OCI-LY7 (cell line): ENCODE results near the gene RPS21. TPM values are rescaled to one million over a fixed set of nuclear protein-coding genes. Genes with fewer than 3 reads are reported as not detected.

Experiments
- BruUV-seq: library from RNA; stranded (reverse); fragments of 400-500 nt; replicated peaks from 2 replicates; lab custom pipeline; 2021; lab: Mats Ljungman, UMichigan
- CTCF ChIA-PET: fragments of 300-600 bp; sonication (Branson Sonifier 250); formaldehyde crosslinking; loops from one replicate; lab custom pipeline; 2022; ENCODE audit warnings: antibody characterized with exemption; ENCODE audit not compliant: unreplicated experiment; lab: Charles Lee
- POLR2A ChIA-PET: fragments of 300-600 bp; sonication (Branson Sonifier 250); formaldehyde crosslinking; loops from one replicate; lab custom pipeline; 2022; ENCODE audit warnings: antibody characterized with exemption; lab: Charles Lee
- DNase-seq: peaks from one replicate; pipeline ENCODE4 v3.0.0-alpha.2; 2015; ENCODE audit warnings: low spot score
- H2AFZ ChIP-seq: fragments of 200-600 bp; sonication (generic), shearing (Covaris generic); 2 replicates; pipeline ENCODE4 v1.6.1; 2014; ENCODE audit warnings: mild to moderate bottlenecking, antibody characterized with exemption, low read length, moderate library complexity
- H3K27ac ChIP-seq: fragments of 200-600 bp; sonication (generic); 2 replicates; pipeline ENCODE4 v1.5.1; 2014; ENCODE audit warnings: mixed run types, low read depth, mild to moderate bottlenecking, moderate library complexity, low read length, inconsistent platforms; ENCODE audit not compliant: poor library complexity, severe bottlenecking
- H3K36me3 ChIP-seq: fragments of 200-600 bp; sonication (generic); 2 replicates; pipeline ENCODE4 v1.6.1; 2014; ENCODE audit warnings: mild to moderate bottlenecking, antibody characterized with exemption, low read length, moderate library complexity, mixed read lengths; ENCODE audit not compliant: insufficient read depth
- H3K4me1 ChIP-seq: fragments of 200-600 bp; sonication (generic); 2 replicates; pipeline ENCODE4 v1.5.1; 2014; ENCODE audit warnings: mild to moderate bottlenecking, low read length; ENCODE audit not compliant: insufficient read depth, poor library complexity, severe bottlenecking
- H3K4me2 ChIP-seq: fragments of 200-600 bp; sonication (generic); 2 replicates; pipeline ENCODE4 v1.6.1; 2014; ENCODE audit warnings: mild to moderate bottlenecking, low read length
- H3K4me3 ChIP-seq: fragments of 200-600 bp; sonication (generic); 2 replicates; pipeline ENCODE4 v1.5.1; 2014; ENCODE audit warnings: mild to moderate bottlenecking, low read depth, low read length; ENCODE audit not compliant: poor library complexity, severe bottlenecking
- H3K79me2 ChIP-seq: fragments of 200-600 bp; sonication (generic); 2 replicates; pipeline ENCODE4 v1.6.1; 2016; ENCODE audit warnings: low read depth, mild to moderate bottlenecking, low read length, moderate library complexity, mixed read lengths; ENCODE audit not compliant: insufficient read depth
- H3K9me2 ChIP-seq: fragments of 200-600 bp; sonication (generic); 2 replicates; pipeline ENCODE4 v1.6.1; 2016; ENCODE audit warnings: mild to moderate bottlenecking, low read length, mixed read lengths; ENCODE audit not compliant: insufficient read depth
- H3K9me3 ChIP-seq: fragments of 200-600 bp; sonication (generic); 2 replicates; pipeline ENCODE4 v1.6.1; 2014; ENCODE audit warnings: mild to moderate bottlenecking, mixed run types, low read length, mixed read lengths
- H4K20me1 ChIP-seq: fragments of 200-600 bp; sonication (generic); 2 replicates; pipeline ENCODE4 v1.6.1; 2014; ENCODE audit warnings: mild to moderate bottlenecking, antibody characterized with exemption, low read length, moderate library complexity, mixed read lengths; ENCODE audit not compliant: insufficient read depth
- CTCF ChIP-seq: fragments of 200-600 bp; sonication (generic); conservative IDR thresholded peaks from 2 replicates; pipeline ENCODE4 v1.5.1; 2014; ENCODE audit warnings: mild to moderate bottlenecking, antibody characterized with exemption, low read length, moderate library complexity, mixed read lengths
- EZH2phosphoT487 ChIP-seq: fragments of 200-600 bp; sonication (generic); IDR thresholded peaks from 2 replicates; pipeline ENCODE4 v1.6.1; 2018; ENCODE audit warnings: low read depth, borderline replicate concordance, mild to moderate bottlenecking, mixed run types, antibody characterized with exemption, low read length, moderate library complexity, mixed read lengths
- intact Hi-C: fragments of 100-400 bp; cut with micrococcal nuclease; formaldehyde crosslinking; loops from one replicate; pipeline ENCODE4 v1.10.0; 2022; ENCODE audit not compliant: unreplicated experiment
- total RNA-seq, 2 experiments: library from RNA; depleted of rRNA in 1 of 2; stranded (reverse); fragments of >200 nt in 1 of 2; shearing (Covaris generic) in 1 of 2; gene quantifications; 2 replicates each; pipeline ENCODE4 v1.2.3, GENCODE V29; 2014 to 2022

RPS21 gene
- total RNA-seq, 2 experiments from 2014 or later, result 2,571 to 3,376 TPM

GRCh38 chr20:62404761-62405107 lies 17.8 kb downstream of the RPS21 start:
- Histone ChIP-seq H3K36me3 (peaks cover 9% of the 10 kb centered on the region; the same call in 1 of the 2 replicates), H3K27ac (no peak overlapping the region), H3K4me1 (peaks cover 32% of the 10 kb centered on the region), H3K9me3 (no peaks in the 10 kb centered on the region), H3K9me2 (no peaks in the 10 kb centered on the region), H3K4me3 (no peak overlapping the region), H4K20me1 (no peaks in the 10 kb centered on the region), H2AFZ (no peak overlapping the region), H3K79me2 (peaks cover 7% of the 10 kb centered on the region; the same call in 1 of the 2 replicates), H3K4me2 (no peak overlapping the region)
- POLR2A ChIA-PET, result no interaction called here
- TF ChIP-seq EZH2phosphoT487 (no peak), CTCF (no peak)
- intact Hi-C loops, result loop anchor here (5.0 to 10.0 kb wide), 2 partner anchors 340 to 388 kb away; partner anchors contain the start of gene TAF4
- no peak for DNase-seq
- BruUV-seq, result no TSS peak
- CTCF ChIA-PET, result no interaction called here

- Histone ChIP-seq H4K20me1 (no peaks in the 10 kb centered on the region), H3K9me2 (no peaks in the 10 kb centered on the region), H3K4me1 (peaks cover 38% of the 10 kb centered on the region), H2AFZ (no peak overlapping the region), H3K4me2 (peak overlapping the region; percentile 86), H3K9me3 (no peaks in the 10 kb centered on the region), H3K79me2 (peaks cover 7% of the 10 kb centered on the region; the same call in 1 of the 2 replicates), H3K27ac (no peak overlapping the region), H3K4me3 (peak overlapping the region; percentile 86), H3K36me3 (peaks cover 9% of the 10 kb centered on the region; the same call in 1 of the 2 replicates)
- BruUV-seq, result no TSS peak
- ChIA-PET CTCF (no interaction called here), POLR2A (no interaction called here)
- no peak for DNase-seq
- intact Hi-C loops, result loop anchor here (5.0 to 10.0 kb wide), 2 partner anchors 341 to 387 kb away; partner anchors contain the start of gene TAF4
- peak; percentile 40 for TF ChIP-seq CTCF
- TF ChIP-seq EZH2phosphoT487, result no peak
Measured at GRCh38 chr20:62405108-62405980, 18.4 kb downstream of the RPS21 start.
